HG03196 (cell line): Measurements from ENCODE around the gene PCBP1.
"Not testable (repeated sequence)": the region's sequence is repeated elsewhere in the genome, so short reads cannot be mapped to it uniquely, and the experiment has no call there.

Experiments used
- ATAC-seq: cut with Tn5 transposase; IDR thresholded peaks from one replicate; pipeline ENCODE4 v1.9.1; 2021; ENCODE audit not compliant: unreplicated experiment

The PCBP1 gene

GRCh38 chr2:70095720-70096670 lies 8.7 kb downstream of the PCBP1 start:
- no peak for ATAC-seq

- no peak for ATAC-seq
Measured at GRCh38 chr2:70098032-70098431, 10.8 kb downstream of the PCBP1 start.

DNA sequence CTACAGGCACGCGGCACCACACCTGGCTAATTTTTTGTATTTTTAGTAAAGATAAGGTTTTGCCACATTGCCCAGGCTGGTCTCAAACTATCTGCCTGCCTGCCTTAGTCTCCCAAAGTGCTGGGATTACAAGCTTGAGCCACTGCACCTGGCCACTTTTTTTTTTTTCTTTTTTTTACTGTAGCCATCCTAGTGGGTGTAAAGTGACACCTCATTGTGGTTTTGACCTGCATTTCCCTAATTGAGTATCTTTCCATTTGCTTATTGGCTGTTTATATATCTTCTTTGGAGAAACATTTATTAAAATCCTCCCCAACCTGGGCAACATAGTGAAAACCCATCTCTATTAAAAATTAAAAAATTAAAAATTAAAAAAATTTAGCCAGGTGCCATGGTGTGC lies 12.0 kb downstream of the PCBP1 start:
- ATAC-seq = no peak

DNA sequence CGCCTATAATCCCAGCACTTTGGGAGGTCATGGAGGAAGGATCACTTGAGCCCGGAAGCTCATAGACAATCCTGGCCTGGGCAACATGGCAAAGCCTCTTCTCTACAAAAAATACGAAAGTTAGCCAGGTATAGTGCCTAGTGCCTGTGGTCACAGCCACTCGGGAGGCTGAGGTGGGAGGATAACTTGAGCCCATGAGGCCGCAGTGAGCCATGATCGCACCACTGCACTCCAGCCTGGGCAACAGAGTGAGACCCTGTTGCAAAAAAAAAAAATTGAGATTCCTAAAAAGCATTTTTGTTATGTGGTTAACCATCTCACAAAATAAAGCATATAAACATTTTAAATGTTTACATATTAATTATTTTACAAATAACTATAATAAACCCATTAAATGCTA lies 13.9 kb downstream of the PCBP1 start:
- no peak for ATAC-seq

DNA sequence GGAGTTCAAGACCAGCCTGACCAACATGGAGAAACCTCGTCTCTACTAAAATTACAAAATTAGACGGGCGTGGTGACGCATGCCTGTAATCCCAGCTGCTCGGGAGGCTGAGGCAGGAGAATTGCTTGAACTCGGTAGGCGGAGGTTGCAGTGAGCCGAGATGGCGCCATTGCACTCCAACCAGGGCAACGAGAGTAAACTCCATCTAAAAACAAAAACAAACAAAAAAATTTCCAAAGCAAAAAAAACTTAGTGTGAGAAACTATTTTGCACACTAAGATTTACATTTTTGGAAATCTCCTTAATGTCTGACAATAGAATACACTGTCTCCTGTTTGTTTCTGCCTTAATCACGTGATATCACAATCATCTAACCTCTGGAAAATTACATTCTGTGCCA lies 14.4 kb downstream of the PCBP1 start:
- ATAC-seq = not testable (repeated sequence)

- ATAC-seq = not testable (repeated sequence)
Measured at GRCh38 chr2:70102323-70102905, 15.1 kb downstream of the PCBP1 start.

DNA sequence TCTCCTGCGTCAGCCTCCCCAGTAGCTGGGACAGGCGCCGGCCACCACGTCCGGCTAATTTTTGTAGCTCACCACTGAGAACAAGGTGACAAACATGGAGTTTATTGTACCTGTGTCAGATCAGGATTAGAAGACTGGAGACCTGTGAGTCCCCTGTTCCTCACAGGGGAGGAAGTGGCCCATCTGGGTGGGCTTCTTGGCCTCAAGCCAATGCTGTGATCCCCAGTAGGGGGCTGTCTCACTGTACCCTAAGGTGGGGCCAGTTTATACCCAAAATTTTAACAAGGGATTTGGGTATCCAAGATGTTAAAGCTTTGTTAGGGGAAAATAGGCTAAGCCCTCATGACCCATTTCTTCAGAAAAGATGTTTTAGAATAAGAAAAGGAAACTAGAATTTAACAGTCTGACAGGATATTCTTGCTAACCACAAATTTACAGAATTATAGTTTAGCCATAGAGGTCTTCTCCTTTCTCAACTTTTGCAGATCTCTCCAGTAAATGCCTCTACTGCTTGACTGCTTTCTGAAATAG lies 16.3 kb downstream of the PCBP1 start:
- ATAC-seq = no peak

DNA sequence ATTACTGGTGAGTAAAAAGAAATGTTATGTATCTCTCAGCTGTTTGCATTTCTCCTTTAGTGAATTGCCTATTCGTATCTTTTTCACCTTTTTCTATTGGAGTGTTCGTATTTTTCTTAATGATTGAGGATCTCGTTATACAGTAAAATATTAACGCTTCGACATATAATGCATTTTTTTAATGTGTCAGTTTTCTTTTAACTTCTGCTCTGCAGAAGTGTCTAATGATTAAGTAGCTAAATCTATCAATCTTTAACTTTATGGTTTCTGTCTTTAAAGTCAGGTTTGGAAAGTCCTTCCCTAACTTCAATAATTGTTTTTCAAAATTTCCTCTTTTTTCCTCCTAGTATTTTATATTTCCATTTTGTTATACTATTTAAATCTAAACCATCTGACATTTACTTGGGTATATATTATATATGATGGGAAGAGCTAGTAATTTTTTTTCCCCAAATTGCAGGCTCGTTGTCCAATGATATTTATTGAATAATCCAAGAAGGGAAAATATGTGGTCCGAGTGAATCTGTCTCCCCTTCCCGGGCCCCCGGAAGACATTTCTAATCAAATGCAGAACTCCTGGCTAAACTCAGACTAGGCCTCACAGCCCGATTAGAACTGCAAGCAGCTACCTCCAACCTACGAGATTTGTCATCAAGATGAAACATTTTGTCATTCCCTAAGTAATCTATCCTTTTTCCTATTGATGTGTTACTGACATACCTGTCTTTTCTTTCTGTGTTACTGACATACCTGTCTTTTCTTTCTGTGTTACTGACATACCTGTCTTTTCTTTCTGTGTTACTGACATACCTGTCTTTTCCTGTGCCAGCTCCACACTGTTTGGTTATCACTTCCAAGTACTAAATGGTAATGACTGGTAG lies 17.2 kb downstream of the PCBP1 start:
- ATAC-seq = no peak

GRCh38 chr2:70106138-70106537 lies 18.9 kb downstream of the PCBP1 start:
- ATAC-seq = not testable (repeated sequence)

DNA sequence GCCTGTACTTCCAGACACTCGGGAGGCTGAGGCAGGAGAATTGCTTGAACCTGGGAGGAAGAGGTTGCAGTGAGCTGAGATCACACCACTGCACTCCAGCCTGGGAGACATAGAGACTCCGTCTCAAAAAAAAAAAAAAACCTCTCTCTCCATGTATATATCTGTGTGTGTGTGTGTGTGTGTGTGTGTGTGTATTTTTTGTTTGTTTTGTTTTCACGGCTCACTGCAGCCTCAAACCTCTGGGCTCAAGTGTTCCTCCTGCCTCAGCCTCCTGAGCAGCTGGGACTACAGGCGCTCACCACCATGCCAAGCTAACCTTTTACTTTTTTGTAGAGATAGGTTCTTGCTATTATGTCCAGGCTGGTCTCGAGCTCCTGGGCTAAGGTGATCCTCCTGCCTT lies 23.1 kb downstream of the PCBP1 start:
- not testable (repeated sequence) for ATAC-seq

DNA sequence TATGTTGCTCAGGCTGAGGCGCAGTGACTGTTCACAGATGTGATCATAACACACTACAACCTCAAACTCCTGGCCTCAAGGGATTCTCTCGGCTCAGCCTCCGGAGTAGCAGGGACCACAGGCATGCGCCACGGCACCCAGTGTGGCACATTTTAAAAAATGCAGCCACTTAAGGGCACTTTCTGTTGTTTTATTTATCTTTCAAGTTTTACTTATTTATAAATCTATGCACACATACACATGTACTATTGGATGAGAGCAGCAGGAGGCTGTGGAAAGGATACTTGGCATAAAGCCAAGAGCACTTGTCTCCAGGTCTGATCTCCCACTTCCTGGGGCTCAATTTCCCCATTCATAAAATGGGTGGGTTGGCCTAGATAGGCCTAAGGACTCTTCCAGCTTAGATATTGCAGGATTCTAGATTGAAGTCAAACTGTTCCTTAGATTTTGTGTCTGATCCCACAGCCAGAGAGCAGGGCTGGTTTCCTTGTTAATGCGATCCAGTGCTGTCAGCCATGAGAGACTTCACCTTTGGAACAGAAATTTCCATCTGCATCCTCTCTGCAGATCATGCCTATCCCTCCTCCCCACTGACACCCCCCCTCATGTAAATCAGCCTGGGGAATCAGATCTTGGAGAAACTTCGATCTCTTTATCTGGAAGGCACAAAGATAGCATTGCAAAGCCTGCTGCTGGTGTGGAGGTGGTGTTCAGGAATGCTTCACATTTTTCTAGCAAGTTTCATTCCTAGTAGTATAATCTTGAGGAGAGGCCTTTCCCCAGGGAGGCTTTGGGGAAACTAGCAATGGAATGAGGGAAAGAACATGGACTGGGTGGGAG lies 24.7 kb downstream of the PCBP1 start:
- no peak for ATAC-seq

- no peak for ATAC-seq
Measured at GRCh38 chr2:70113359-70114070, 26.2 kb downstream of the PCBP1 start.

GRCh38 chr2:70115646-70116442 lies 28.6 kb downstream of the PCBP1 start:
- ATAC-seq = peak; percentile 55

GRCh38 chr2:70116936-70117552 lies 29.8 kb downstream of the PCBP1 start:
- no peak for ATAC-seq

GRCh38 chr2:70118798-70119454 lies 31.6 kb downstream of the PCBP1 start:
- ATAC-seq = no peak

GRCh38 chr2:70121627-70122372 lies 34.5 kb downstream of the PCBP1 start:
- no peak for ATAC-seq

DNA sequence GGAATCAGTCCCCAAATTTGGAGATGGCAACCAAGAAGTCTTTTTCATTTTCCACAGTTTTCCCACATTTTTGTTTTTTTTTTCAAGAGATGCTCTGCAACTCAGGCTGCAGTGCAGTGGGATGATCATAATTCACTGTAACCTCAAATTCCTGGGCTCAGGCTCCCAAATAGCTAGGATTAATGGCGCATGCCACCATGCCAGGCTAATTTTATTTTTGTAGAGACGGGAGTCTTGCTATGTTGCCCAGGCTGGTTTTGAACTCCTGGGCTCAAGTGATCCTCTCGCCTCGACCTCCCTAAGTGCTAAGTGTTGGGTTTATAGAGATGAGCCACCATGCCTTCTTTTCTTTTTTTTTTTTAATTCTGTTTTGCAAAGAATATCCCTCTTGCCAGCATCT lies 35.2 kb downstream of the PCBP1 start:
- ATAC-seq = no peak
